HepG2 (cell line): ENCODE data around the gene CMTM1. TPM values are rescaled to one million over a fixed set of nuclear protein-coding genes. Genes with fewer than 3 reads are reported as not detected.
A peak's percentile ranks its signal among the peaks of the same experiment; 100 is the strongest.

Source experiments
- ATF7 ChIP-seq, 2 experiments: fragments of 450-650 bp in 1 of 2; sonication (generic) in 1 of 2; formaldehyde crosslinking in 1 of 2; IDR thresholded peaks; 2 replicates each; pipeline versions ENCODE4 v1.4.0 to v1.6.1; 2016 to 2020; ENCODE audit warnings: antibody characterized with exemption in 1 of 2, mild to moderate bottlenecking in 1 of 2, missing genetic modification reagents in 1 of 2
- GABPA ChIP-seq, 2 experiments: IDR thresholded peaks; 2 replicates each; pipeline ENCODE4 v1.6.1; 2011 to 2016; ENCODE audit warnings: low read depth in 2 of 2, low read length in 1 of 2, missing biosample characterization in 1 of 2, missing genetic modification characterization in 1 of 2
- HDAC6 ChIP-seq: fragments of 200-600 bp; sonication (generic); IDR thresholded peaks from 2 replicates; pipeline ENCODE4 v1.7.0; 2017; ENCODE audit warnings: mild to moderate bottlenecking, antibody characterized with exemption, low read length, low read depth
- JDP2 ChIP-seq: sonication (generic); formaldehyde crosslinking; IDR thresholded peaks from 2 replicates; pipeline ENCODE4 v1.8.1; 2022; ENCODE audit warnings: missing genetic modification reagents, borderline replicate concordance
- NCOA1 ChIP-seq: sonication (generic); formaldehyde crosslinking; IDR thresholded peaks from 2 replicates; pipeline ENCODE4 v1.9.0; 2021; ENCODE audit warnings: missing genetic modification reagents
- NCOA2 ChIP-seq: sonication (generic); formaldehyde crosslinking; IDR thresholded peaks from 2 replicates; pipeline ENCODE4 v1.8.0; 2022; ENCODE audit warnings: inconsistent platforms
- PITX1 ChIP-seq: sonication (generic); formaldehyde crosslinking; IDR thresholded peaks from 2 replicates; pipeline ENCODE4 v1.5.1; 2020; ENCODE audit warnings: mild to moderate bottlenecking, missing genetic modification reagents
- SP140L ChIP-seq: sonication (generic); formaldehyde crosslinking; IDR thresholded peaks from 2 replicates; pipeline ENCODE4 v1.4.0; 2020; ENCODE audit warnings: missing genetic modification reagents, borderline replicate concordance
- TGIF2 ChIP-seq: IDR thresholded peaks from 2 replicates; pipeline ENCODE4 v1.6.1; 2016; ENCODE audit warnings: control low read depth, missing compliant biosample characterization
- TSC22D2 ChIP-seq: sonication (generic); formaldehyde crosslinking; IDR thresholded peaks from 2 replicates; pipeline ENCODE4 v1.5.1; 2020; ENCODE audit warnings: missing genetic modification reagents, mild to moderate bottlenecking, borderline replicate concordance
- ZFP91 ChIP-seq: sonication (generic); formaldehyde crosslinking; IDR thresholded peaks from 2 replicates; pipeline ENCODE4 v1.9.0; 2022; ENCODE audit warnings: missing genetic modification reagents, mild to moderate bottlenecking, borderline replicate concordance
- ZNF253 ChIP-seq: sonication (generic); formaldehyde crosslinking; IDR thresholded peaks from 2 replicates; pipeline ENCODE4 v1.8.0; 2022; ENCODE audit warnings: mild to moderate bottlenecking, missing genetic modification reagents, borderline replicate concordance
- ZNF276 ChIP-seq: sonication (generic); formaldehyde crosslinking; IDR thresholded peaks from 2 replicates; pipeline ENCODE4 v1.4.0; 2020; ENCODE audit warnings: mild to moderate bottlenecking, low read depth, missing genetic modification reagents
- ZNF432 ChIP-seq: sonication (generic); formaldehyde crosslinking; IDR thresholded peaks from 2 replicates; pipeline ENCODE4 v1.5.0; 2020; ENCODE audit warnings: missing genetic modification reagents, mild to moderate bottlenecking, borderline replicate concordance
- ZNF468 ChIP-seq: sonication (generic); formaldehyde crosslinking; IDR thresholded peaks from 2 replicates; pipeline ENCODE4 v1.8.0; 2022; ENCODE audit warnings: mild to moderate bottlenecking, moderate library complexity, missing genetic modification reagents
- ZNF572 ChIP-seq: sonication (generic); formaldehyde crosslinking; IDR thresholded peaks from 2 replicates; pipeline ENCODE4 v1.5.1; 2020; ENCODE audit warnings: mild to moderate bottlenecking, missing genetic modification reagents
- ZNF7 ChIP-seq: IDR thresholded peaks from 2 replicates; pipeline ENCODE4 v1.6.1; 2016; ENCODE audit warnings: missing biosample characterization, missing genetic modification reagents
- ZNF768 ChIP-seq: sonication (generic); formaldehyde crosslinking; IDR thresholded peaks from 2 replicates; pipeline ENCODE4 v1.4.0; 2020; ENCODE audit warnings: missing genetic modification reagents
- ZNF773 ChIP-seq: sonication (generic); formaldehyde crosslinking; IDR thresholded peaks from 2 replicates; pipeline ENCODE4 v1.4.0; 2020; ENCODE audit warnings: missing genetic modification reagents, borderline replicate concordance
- ZNF879 ChIP-seq: sonication (generic); formaldehyde crosslinking; IDR thresholded peaks from 2 replicates; pipeline ENCODE4 v1.8.1; 2023; ENCODE audit warnings: missing genetic modification reagents
- polyA plus RNA-seq, 8 experiments: library from polyadenylated mRNA; depleted of rRNA in 3 of 8; stranded (reverse) in 7 of 8; unstranded in 1 of 8; fragments of >200 nt; fragmentation: Illumina TruSeq in 4 of 8; extraction: Trizol in 4 of 8; gene quantifications; 2 replicates each; pipeline versions ENCODE4 v1.2.1 to v1.2.3, GENCODE V29; 2011 to 2016; ENCODE audit warnings: low read depth in 4 of 8, missing spikeins in 1 of 8, mixed read lengths in 1 of 8; ENCODE audit not compliant: insufficient read depth in 1 of 8
- total RNA-seq, 5 experiments: library from RNA; depleted of rRNA; stranded (reverse); fragments of >200 nt; fragmentation: Illumina TruSeq; extraction: Trizol; gene quantifications; 2 replicates each; pipeline ENCODE4 v1.2.3, GENCODE V29; 2016; ENCODE audit warnings: low read depth in 1 of 5
- TF ChIP-seq, protein P1 (sequence below): sonication (generic); formaldehyde crosslinking; IDR thresholded peaks from 2 replicates; pipeline ENCODE4 v1.4.0; 2020; ENCODE audit warnings: mild to moderate bottlenecking, missing genetic modification reagents, borderline replicate concordance
- TF ChIP-seq, protein P2 (sequence below): sonication (generic); formaldehyde crosslinking; IDR thresholded peaks from 2 replicates; pipeline ENCODE4 v1.4.0; 2020; ENCODE audit warnings: low read depth, mild to moderate bottlenecking, missing genetic modification reagents

Gene CMTM1
- total and polyA plus RNA-seq, 2 of the 13 experiments (the other 11 are each of a cell fraction or from before 2014, with no cell fraction given), result 1.7 to 2.9 TPM

GRCh38 chr16:66516808-66517585 is 49.2 kb upstream of the CMTM1 start (continued):
- TF ChIP-seq ZNF276 (CRISPR knock-in tag), result no peak
- TF ChIP-seq, protein P1, sequence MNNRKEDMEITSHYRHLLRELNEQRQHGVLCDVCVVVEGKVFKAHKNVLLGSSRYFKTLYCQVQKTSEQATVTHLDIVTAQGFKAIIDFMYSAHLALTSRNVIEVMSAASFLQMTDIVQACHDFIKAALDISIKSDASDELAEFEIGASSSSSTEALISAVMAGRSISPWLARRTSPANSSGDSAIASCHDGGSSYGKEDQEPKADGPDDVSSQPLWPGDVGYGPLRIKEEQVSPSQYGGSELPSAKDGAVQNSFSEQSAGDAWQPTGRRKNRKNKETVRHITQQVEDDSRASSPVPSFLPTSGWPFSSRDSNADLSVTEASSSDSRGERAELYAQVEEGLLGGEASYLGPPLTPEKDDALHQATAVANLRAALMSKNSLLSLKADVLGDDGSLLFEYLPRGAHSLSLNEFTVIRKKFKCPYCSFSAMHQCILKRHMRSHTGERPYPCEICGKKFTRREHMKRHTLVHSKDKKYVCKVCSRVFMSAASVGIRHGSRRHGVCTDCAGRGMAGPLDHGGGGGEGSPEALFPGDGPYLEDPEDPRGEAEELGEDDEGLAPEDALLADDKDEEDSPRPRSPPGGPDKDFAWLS (CRISPR knock-in tag), result no peak
- no peak for TF ChIP-seq ZNF7
- 0 out of 2 replicates have a peak, but pooled peaks have one; percentile 28 for TF ChIP-seq SP140L (CRISPR knock-in tag)
- no peak; the same call in 1 of the 2 replicates for TF ChIP-seq JDP2 (CRISPR knock-in tag)
- no peak for TF ChIP-seq TSC22D2 (CRISPR knock-in tag)
- TF ChIP-seq, protein P2, sequence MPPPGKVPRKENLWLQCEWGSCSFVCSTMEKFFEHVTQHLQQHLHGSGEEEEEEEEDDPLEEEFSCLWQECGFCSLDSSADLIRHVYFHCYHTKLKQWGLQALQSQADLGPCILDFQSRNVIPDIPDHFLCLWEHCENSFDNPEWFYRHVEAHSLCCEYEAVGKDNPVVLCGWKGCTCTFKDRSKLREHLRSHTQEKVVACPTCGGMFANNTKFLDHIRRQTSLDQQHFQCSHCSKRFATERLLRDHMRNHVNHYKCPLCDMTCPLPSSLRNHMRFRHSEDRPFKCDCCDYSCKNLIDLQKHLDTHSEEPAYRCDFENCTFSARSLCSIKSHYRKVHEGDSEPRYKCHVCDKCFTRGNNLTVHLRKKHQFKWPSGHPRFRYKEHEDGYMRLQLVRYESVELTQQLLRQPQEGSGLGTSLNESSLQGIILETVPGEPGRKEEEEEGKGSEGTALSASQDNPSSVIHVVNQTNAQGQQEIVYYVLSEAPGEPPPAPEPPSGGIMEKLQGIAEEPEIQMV, result peak; percentile 59; the same call in 1 of the 2 replicates
- TF ChIP-seq NCOA1, result 0 out of 2 replicates have a peak, but pooled peaks have one; percentile 66
- peak; percentile 88; the same call in 1 of the 2 replicates for TF ChIP-seq ZNF572 (CRISPR knock-in tag)
- 0 out of 2 replicates have a peak, but pooled peaks have one; percentile 59 for TF ChIP-seq ZNF879
- peak; percentile 61 for TF ChIP-seq GABPA (IDR thresholded peaks at IDR 0.05; ENCODE audit: low read depth, low read length)
- TF ChIP-seq GABPA (CRISPR knock-in tag; IDR thresholded peaks at IDR 0.05; ENCODE audit: low read depth), result peak; percentile 94
- TF ChIP-seq ZNF468 (CRISPR knock-in tag), result peak; percentile 87; the same call in 1 of the 2 replicates
- peak; percentile 81 for TF ChIP-seq ATF7 (IDR thresholded peaks at IDR 0.05)
- peak; percentile 98 for TF ChIP-seq ATF7 (CRISPR knock-in tag; IDR thresholded peaks at IDR 0.05)
- TF ChIP-seq ZNF773 (CRISPR knock-in tag), result no peak
- peak; percentile 71; the same call in 1 of the 2 replicates for TF ChIP-seq ZNF253 (CRISPR knock-in tag)
- peak; percentile 93 for TF ChIP-seq PITX1 (CRISPR knock-in tag)
- peak; percentile 90 for TF ChIP-seq NCOA2 (CRISPR knock-in tag)
- TF ChIP-seq ZNF768 (CRISPR knock-in tag), result peak; percentile 13; the same call in 1 of the 2 replicates
- peak; percentile 66 for TF ChIP-seq TGIF2 (CRISPR knock-in tag)
- peak; percentile 67 for TF ChIP-seq ZFP91 (CRISPR knock-in tag)
- no peak for TF ChIP-seq HDAC6
- no peak for TF ChIP-seq ZNF432 (CRISPR knock-in tag)
